Uterus (tissue), 4 donors: ENCODE results near the gene WHAMM. TPM values are rescaled to one million over a fixed set of nuclear protein-coding genes. Genes with fewer than 3 reads are reported as not detected.

Experiments used
- DNase-seq, 2 donors: peaks; one replicate each; pipeline ENCODE4 v3.0.0-alpha.2; 2019 to 2020
- H3K27ac ChIP-seq, 2 donors: fragments of 200-600 bp; sonication (generic); 1 replicate in 1 of 2; 2 replicates in 1 of 2; pipeline ENCODE4 v1.5.1; 2016 to 2018
- H3K27me3 ChIP-seq, 2 donors: fragments of 200-600 bp; sonication (generic); one replicate each; pipeline ENCODE4 v1.5.1; 2018 to 2019; ENCODE audit warnings: control low read depth in 1 of 2
- H3K36me3 ChIP-seq, 2 donors: fragments of 200-600 bp; sonication (generic); one replicate each; pipeline ENCODE4 v1.5.1; 2019; ENCODE audit warnings: control low read depth in 1 of 2
- H3K4me1 ChIP-seq, 2 donors: fragments of 200-600 bp; sonication (generic); one replicate each; pipeline ENCODE4 v1.5.1; 2018 to 2019; ENCODE audit warnings: control low read depth in 1 of 2
- H3K4me3 ChIP-seq, 2 donors: fragments of 200-600 bp; sonication (generic); 1 replicate in 1 of 2; 2 replicates in 1 of 2; pipeline ENCODE4 v1.5.1; 2018 to 2019; ENCODE audit warnings: mild to moderate bottlenecking in 1 of 2
- H3K9me3 ChIP-seq, 2 donors: fragments of 200-600 bp; sonication (generic); one replicate each; pipeline ENCODE4 v1.5.1; 2019; ENCODE audit warnings: control low read depth in 1 of 2
- CTCF ChIP-seq, 4 experiments: fragments of 200-600 bp in 2 of 4; fragments of 450-650 bp in 2 of 4; sonication (generic) in 2 of 4; IDR thresholded peaks; one replicate each; pipeline ENCODE4 v1.5.1; 2016 to 2019; ENCODE audit warnings: antibody characterized with exemption in 4 of 4, mild to moderate bottlenecking in 2 of 4, moderate library complexity in 1 of 4
- POLR2A ChIP-seq, 2 donors: fragments of 450-650 bp; IDR thresholded peaks; one replicate each; pipeline ENCODE4 v1.6.1; 2016; ENCODE audit warnings: antibody characterized with exemption in 2 of 2, mild to moderate bottlenecking in 1 of 2, moderate library complexity in 1 of 2
- intact Hi-C: fragments of 100-400 bp; cut with DNase I; formaldehyde crosslinking; loops from one replicate; pipeline ENCODE4 v1.15.1; 2023; ENCODE audit warnings: low total_unique reads
- total RNA-seq, 4 donors: library from RNA; depleted of rRNA in 3 of 4; stranded (reverse); fragments of >200 nt in 3 of 4; gene quantifications; one replicate each; pipeline versions ENCODE4 v1.1.0 to v1.2.4, GENCODE V29; 2014 to 2023
- donor health status: DM: yes; HTN: yes; CAD: no.

The WHAMM gene
- total RNA-seq, 4 donors from 2014 or later: 3.5 to 10.8 (median 5.2) TPM

- no peak for DNase-seq
- Histone ChIP-seq H3K4me3 (no peak overlapping the region), H3K27me3 (no peaks in the 10 kb centered on the region), H3K4me1 (no peaks in the 10 kb centered on the region), H3K36me3 (peaks cover 0 to 4% of the 10 kb centered on the region in 2 donors), H3K9me3 (no peaks in the 10 kb centered on the region), H3K27ac (no peak overlapping the region)
- intact Hi-C loops: no loop called here
- TF ChIP-seq CTCF (IDR thresholded peaks at IDR 0.05) (no peak), POLR2A (IDR thresholded peaks at IDR 0.05) (no peak)
Observed at GRCh38 chr15:82840166-82840565, 30.7 kb downstream of the WHAMM start.

- Histone ChIP-seq H3K27ac (no peak overlapping the region), H3K36me3 (peaks cover 0 to 4% of the 10 kb centered on the region in 2 donors), H3K9me3 (no peaks in the 10 kb centered on the region), H3K27me3 (no peaks in the 10 kb centered on the region), H3K4me1 (no peaks in the 10 kb centered on the region), H3K4me3 (no peak overlapping the region)
- intact Hi-C loops: no loop called here
- no peak for DNase-seq
- TF ChIP-seq CTCF (IDR thresholded peaks at IDR 0.05) (no peak), POLR2A (IDR thresholded peaks at IDR 0.05) (no peak)
Observed at GRCh38 chr15:82843566-82843965, 34.1 kb downstream of the WHAMM start.

GRCh38 chr15:82845686-82846085 is 36.3 kb downstream of the WHAMM start:
- no peak overlapping the region for H3K4me3 ChIP-seq
- H3K27me3 ChIP-seq: no peaks in the 10 kb centered on the region
- no peaks in the 10 kb centered on the region for H3K9me3 ChIP-seq
- DNase-seq: no peak
- TF ChIP-seq POLR2A (IDR thresholded peaks at IDR 0.05) (no peak), CTCF (IDR thresholded peaks at IDR 0.05) (no peak)
- intact Hi-C loops: no loop called here
- peaks cover 0 to 2% of the 10 kb centered on the region in 2 donors for H3K36me3 ChIP-seq
- H3K27ac ChIP-seq: no peak overlapping the region
- H3K4me1 ChIP-seq: no peaks in the 10 kb centered on the region

- TF ChIP-seq POLR2A (IDR thresholded peaks at IDR 0.05) (no peak), CTCF (IDR thresholded peaks at IDR 0.05) (no peak)
- no peaks in the 10 kb centered on the region for H3K4me1 ChIP-seq
- no peak overlapping the region for H3K27ac ChIP-seq
- intact Hi-C loops: no loop called here
- no peak overlapping the region for H3K4me3 ChIP-seq
- DNase-seq: no peak
- H3K27me3 ChIP-seq: no peaks in the 10 kb centered on the region
- H3K36me3 ChIP-seq: no peaks in the 10 kb centered on the region
- H3K9me3 ChIP-seq: no peaks in the 10 kb centered on the region
Observed at GRCh38 chr15:82846621-82847020, 37.2 kb downstream of the WHAMM start.

- DNase-seq: no peak
- Histone ChIP-seq H3K36me3 (no peaks in the 10 kb centered on the region), H3K27ac (no peak overlapping the region), H3K4me3 (no peak overlapping the region), H3K9me3 (no peaks in the 10 kb centered on the region), H3K27me3 (no peaks in the 10 kb centered on the region), H3K4me1 (no peaks in the 10 kb centered on the region)
- TF ChIP-seq POLR2A (IDR thresholded peaks at IDR 0.05) (no peak), CTCF (IDR thresholded peaks at IDR 0.05) (no peak)
- intact Hi-C loops: no loop called here
Observed at GRCh38 chr15:82847703-82848102, 38.3 kb downstream of the WHAMM start.
